ENCODE measurements around the gene IQCE.
"Not testable (repeated sequence)": the region's sequence is repeated elsewhere in the genome, so short reads cannot be mapped to it uniquely, and the experiment has no call there.

IQCE gene

DNA sequence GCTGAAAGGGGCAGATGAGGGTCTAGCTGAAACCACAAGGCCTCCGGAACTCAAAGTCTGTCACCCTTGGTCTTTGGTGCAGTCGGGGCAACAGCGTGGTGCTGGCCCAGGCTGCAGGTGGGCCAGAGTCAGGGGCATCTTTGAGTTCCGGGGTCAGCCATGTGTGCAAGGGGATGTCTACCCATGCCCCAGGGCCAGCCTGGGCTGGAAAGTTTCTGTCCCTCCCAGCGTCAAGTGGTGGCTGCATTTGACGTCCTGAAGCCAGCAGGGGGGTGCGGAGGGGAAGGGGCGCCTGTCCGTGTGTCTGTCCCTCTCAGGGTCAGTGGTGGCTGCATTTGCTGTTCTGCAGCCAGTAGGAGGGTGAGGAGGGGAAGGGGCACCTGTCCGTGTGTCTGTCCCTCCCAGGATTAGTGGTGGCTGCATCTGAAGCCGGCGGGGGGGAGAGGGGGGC lies 4.1 kb upstream of the IQCE start:
- DNase-seq (ENCODE audit: low read depth), result no peak

DNA sequence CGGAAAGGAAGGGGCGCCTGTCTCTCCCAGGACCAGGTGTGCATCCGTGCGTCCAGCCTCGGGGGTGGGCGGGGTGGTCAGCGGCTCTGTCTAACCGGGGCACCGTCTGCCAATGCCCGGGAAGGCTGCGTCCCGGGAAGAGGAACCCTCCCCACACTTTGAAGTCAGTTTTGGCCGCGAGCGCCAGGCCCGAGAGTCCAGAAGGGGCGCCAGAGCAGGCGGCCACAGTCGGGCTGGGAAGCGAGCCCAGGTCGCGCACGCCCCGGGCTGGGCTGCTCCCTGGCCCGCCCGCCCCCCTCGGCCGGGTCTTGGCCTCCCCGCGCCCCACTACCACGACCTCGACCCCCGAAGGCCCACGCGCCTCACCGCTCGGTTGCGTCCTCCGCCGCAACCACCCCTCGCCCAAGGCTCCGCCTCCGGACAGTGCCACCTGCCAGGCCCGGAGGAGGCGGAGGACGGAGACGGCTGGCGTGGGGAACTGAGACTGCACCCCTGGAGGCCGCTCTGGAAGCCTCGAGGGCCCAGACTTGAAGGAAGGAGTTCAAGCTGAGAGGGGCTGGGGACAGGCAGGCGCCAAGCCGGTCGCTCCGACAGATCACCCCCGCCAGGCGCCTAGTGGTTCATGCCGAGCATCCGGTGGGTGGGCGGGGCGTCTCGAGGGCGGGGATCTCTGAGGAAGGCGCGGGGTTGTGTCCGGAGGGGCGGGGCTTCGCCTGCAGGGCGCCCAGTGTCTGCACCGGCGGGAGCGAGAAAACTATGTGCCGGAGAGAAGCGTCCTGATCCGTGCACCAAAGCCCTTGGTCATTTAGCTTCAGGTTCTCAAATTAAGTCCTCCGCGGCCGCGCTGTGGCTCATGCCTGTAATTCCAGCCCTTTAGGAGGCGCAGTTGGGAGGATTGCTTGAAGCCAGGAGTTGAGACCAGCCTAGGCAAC lies 3.4 kb upstream of the IQCE start, which contains the start of gene BRAT1:
BRAT1 (minus strand) TSS at position 404 of the 932 bp plus-strand sequence. CDS start 1,093 bp downstream, outside the sequence.
- peak; percentile 78 for DNase-seq (ENCODE audit: low read depth)

DNA sequence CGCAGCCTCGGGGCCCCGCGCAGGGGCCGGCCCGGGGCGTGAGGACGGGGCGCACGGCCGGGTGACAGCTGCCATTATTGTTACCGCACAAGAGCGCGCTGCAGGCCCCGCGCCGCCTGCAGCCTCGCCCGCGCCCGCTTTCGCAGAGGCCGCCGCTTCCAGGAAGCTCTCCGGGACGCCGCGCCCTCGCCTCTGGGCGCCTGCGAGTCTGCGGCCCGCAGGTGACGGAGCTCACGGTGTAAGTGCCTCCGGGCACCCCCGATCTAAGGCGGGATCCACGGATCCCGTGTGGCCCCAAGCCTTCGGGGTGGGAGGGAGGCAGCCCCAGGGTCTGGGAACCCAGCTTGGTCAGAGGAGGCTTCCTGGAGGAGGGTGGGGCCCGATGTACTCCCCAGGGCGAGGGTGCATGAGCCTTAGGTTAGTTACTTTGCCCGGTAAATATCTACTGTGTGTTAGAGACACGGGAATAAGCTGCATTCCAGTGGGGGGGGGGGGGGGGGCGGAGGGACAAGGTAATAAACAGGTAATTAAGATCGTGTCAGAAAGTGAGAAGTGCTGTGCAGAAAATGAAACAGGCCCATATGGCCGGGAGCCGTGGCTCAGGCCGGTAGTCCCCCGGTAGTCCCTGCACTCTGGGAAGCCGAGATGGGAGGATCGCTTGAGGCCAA lies 638 bp downstream of the IQCE start:
- DNase-seq (ENCODE audit: low read depth), result no peak

DNA sequence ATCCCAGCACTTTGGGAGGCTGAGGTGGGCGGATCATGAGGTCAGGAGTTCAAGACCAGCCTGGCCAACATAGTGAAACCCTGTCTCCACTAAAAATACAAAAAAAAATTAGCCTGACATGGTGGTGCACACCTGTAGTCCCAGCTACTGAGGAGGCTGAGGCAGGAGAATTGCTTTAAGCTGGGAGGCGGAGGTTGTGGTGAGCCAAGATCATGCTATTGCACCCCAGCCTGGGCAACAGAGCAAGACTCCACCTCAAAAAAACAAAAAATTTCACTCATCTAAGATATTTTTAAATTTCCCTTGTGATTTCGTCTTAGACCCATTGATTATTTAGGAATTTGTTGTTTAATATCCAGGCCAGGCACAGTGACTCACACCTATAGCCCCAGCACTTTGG lies 5.2 kb downstream of the IQCE start:
- not testable (repeated sequence) for DNase-seq (ENCODE audit: low read depth)

DNA sequence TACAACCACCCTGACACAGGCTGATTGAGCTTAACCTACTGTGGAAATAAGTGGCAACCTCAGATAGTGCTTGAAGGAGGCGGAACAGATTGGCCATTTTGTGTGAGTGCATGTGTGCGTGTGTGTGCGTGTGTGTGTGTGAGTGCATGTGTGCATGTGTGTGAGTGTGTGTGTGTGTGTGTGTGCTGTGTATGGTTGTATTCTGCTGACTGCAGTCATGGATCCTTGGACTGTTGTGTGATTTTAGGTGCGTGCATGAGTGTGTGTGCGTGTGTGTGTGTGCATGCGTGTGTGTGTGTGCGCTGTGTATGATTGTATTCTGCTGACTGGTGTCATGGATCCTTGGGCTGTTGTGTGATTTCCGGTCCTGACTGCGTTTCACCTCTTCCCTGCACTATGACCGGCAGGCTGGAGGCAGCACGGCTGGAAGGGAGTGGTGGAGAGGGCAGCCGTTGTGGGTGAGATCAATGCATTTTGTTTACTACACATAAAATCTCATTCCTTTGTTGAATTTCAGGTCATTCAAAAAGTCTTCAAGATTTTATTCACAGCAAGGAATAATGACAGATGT lies 6.3 kb downstream of the IQCE start:
- DNase-seq (ENCODE audit: low read depth), result no peak

DNA sequence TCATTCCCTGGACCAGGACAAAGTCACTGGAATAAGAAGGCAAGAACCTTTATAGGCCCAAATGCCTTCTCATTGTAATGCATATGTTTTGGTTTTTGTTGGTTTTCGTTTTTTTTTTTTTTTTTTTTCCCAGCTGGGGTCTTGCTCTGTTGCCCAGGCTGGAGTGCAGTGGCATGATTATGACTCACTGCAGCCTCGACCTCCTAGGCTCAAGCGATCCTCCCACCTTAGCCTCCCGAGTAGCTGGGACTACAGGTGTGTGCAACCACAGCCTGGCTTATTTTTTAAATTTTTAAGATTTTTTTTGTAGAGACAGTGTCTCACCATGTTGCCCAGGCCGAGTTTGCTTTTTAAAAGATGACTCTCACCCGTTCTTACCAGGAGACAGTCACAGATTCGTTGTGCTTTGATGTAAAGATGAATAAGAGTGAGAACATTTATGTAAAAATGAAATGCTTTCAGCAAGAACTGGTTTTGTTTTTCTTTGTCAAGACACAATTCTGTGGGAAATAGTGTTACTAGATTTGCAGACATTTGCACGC lies 7.6 kb downstream of the IQCE start:
- DNase-seq (ENCODE audit: low read depth), result no peak

DNA sequence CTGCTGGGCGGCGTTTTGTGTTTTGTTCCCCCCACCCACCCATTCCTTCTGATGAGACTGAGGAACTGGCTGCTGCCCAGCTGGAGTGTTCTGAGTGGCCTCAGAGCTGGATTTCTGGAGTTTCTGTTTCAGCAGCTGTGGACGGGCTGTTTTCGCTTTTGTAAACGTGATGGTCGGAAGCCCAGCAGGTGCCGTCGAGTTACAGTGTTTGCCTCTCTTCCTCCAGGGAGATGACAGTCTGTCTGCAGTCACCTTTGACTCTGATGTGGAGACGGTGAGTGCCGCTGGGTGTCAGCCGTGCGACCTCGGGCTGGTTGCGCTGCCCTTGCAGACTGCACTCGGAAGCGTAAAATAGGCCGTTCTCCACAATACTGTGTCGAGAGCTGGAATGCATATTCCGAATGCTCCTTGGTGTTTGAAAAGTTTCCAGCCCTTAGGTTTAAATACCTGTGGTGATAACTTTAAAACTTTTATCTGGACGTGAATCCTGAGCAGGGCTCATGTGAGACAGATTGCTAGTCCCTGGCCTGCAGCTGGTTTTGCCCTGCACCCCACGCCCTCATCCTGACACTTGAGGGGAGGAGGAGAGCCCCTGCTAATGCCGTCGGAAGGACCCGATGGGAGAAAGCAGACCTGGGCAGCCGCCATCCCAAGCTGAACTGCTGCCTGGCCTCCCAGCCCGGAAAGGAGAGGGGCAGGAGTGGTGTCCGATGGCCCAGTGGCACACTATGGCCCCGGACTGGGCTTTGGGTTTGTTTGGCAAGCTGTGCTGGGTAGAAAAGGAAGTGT lies 8.3 kb downstream of the IQCE start:
- DNase-seq (ENCODE audit: low read depth), result no peak

DNA sequence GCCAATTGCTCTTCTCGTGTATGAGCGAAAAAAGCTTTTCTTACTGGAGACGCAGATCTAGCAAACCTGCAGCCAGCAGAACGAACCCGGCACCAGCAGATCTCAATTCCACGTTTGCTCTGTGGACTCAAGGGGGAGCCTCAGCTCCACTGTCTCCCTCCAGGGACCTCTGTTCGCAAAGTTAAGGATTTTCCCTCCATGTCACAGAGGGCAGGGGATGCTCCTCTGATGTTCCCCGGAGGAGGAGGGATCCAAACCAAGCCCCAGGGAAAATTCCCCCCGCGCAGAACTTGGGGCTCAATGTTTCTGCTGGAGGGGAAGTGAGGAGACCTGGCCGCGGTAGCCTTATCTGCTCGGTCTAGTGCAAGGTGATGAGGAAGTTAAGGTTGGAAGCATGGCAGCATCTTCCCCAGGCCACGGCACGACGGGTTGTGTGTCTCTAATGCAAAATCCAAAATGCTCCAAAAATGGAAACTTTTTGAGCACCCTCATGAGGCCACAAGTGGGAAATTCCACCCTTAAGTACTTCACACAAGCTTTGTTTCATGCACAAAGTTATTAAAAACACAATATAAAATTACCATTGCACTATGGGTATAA lies 9.0 kb downstream of the IQCE start:
- DNase-seq (ENCODE audit: low read depth), result no peak

DNA sequence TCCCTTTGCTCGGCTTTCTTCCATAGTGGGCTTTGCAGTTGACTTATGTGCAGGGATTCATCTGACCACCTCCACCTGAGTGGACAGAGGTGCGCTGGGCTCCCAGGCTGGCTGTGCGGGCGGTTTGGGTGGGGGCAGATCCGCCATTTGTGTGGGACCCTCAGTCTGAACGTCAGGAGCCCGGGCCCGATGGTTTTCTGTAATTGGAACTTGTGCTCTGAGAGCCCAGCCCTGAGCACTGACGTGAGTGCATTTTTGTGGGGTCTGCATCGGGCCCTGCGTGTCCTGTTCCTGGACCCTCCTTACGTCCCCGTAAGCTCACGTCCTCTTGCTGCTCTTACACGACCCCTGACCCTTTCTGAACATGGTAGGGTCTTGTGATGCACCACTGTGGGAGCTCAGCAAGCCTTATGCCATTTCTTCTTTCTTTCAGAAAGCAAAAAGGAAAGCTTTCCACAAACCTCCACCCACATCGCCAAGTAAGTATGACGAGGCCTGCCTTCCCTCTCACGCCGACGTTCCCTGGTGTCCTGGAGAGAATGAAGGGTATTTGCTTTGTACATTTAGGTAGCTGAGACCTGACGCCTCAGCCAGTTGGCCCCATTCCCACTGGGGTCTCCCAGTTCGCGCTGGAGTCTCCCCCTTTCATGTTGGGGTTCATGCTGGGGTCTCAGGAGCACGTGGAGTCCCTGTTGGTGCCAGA lies 9.9 kb downstream of the IQCE start:
- DNase-seq (ENCODE audit: low read depth), result no peak

DNA sequence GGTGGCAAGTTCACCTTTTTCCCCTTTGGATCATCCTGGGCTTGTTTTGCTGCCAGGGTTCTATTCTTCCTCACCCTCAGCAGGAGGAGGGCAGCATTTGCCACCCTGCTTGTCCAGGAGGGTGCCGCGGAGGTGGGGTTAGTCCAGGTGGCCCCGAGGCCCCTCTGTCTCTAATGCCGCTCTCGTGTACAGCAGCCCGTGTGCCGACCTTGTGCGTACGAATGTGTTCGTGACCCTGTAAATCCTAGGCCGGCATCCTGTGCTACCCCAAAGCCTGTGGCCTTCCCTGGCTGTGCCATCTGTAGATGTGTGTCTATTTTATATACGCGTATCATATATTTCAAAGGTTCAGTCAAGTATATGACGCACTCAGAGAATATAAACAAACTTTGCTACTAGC lies 10.6 kb downstream of the IQCE start:
- DNase-seq (ENCODE audit: low read depth), result no peak

DNA sequence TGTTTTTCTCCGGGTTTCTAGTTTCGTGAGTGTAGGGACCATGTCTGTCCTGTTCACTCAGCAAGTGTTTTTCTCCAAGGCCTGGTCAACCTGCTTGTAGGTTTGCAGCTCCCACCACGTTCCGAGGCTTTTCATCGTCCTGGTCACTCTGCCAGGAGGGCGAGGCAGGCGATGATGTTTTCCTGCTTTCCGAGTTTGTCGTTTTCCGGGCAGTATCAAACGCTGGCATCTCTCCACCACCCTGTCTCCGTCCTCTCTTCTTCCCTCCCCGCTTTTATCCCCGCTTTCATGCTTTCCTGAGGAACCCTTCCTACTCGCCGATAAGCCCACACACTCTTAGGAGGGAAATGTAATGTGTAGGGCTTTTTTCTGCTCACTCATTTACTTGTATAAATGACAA lies 11.2 kb downstream of the IQCE start:
- DNase-seq (ENCODE audit: low read depth), result no peak

DNA sequence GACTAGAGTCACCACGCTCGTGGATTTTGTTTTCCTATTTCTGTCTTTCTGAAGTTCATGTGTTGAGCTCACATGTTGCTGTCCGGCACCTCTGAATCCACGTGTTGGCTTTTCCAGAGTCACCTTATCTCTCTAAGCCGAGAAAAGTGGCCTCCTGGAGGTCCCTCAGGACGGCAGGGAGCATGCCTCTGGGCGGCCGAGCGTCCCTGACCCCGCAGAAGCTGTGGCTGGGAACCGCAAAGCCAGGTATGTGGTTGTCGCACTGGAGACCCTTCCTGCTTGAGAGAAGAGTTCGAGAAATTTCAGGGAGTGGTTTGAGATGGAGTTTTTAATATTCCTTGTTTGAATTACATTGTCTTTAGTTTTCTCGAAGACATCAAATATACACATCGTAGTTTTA lies 12.6 kb downstream of the IQCE start:
- DNase-seq (ENCODE audit: low read depth), result no peak

DNA sequence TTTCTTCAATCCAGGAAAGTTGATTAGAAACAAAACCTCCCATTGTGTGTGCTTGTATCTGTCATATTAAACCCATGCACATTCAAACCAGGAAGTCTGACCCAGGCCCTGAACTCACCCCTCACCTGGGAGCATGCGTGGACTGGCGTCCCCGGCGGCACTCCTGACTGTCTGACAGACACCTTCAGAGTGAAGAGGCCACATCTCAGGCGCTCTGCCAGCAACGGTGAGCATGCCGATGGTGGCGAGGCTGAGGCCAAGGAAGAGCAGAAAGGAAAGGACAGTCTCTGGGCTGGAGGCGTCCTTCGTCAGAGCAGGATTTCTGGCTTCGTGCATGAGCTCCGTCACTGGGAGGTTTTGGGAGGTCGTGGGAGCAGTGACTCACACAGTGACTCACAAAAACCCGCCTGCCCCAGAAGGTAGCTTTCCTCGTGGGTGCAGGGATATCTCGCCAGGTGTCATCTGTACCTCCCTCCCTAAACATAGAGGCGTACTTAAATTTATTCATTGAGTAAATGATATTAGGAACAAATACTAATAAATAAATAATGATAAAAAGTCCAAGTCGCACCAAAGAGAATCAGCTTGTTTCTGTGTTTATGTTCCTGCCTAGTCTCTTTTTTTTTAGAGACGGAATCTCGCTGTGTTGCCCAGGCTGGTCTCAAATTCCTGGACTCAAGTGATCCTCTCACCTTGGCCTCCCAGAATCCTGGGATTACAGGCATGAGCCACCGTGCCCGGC lies 13.5 kb downstream of the IQCE start:
- DNase-seq (ENCODE audit: low read depth), result no peak

DNA sequence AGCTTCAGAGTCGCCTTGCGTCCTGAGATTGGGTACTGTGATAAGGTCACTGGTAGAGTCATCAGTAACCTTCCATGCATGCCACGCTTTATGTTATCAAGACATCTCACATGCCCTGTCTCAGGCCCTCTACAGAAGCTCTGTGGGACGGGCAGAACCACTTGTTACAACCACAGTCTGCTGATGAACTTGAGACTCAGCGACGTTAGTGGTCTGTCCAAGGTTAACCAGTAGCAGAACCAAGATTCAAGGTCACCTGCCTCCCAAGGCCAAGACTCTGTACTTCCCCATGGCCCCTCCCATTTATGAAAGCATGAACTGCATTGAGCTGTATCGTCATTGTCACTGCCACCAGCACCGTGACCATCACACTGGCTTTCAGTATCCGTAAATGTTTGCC lies 15.0 kb downstream of the IQCE start:
- no peak for DNase-seq (ENCODE audit: low read depth)

DNA sequence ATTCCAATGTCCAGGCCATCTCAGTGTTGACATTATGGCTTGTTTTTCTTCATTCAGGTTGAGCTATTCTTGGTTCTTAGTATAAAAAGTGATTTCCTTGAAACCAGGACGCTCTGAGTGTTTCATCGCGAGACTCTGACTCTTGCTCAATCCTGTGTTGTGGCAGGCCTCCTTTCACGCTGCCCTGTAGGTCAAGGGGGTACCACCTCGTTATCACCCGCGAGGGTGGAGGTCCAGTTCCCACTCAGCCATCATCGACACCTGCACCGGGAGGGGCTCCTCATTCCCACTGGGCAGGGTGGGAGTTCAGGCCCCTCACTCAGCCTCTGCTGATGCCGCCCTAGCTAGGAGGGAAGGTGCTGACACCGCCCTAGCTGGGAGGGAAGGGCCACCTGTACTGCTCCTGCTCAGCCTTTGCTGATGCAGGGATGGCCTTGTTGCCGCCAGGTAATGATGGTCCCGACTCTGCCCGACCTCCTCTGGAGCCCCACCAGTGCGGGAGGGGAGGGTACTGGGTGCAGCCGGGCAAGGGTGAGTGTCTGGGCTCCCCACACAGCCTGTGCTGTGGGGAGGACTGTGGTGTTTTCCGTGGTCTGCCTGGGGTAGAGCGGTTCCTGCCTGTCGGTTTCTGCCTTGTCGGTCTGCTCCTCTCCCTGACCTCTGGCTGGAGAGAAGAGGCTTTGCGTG lies 16.4 kb downstream of the IQCE start:
- DNase-seq (ENCODE audit: low read depth), result no peak

DNA sequence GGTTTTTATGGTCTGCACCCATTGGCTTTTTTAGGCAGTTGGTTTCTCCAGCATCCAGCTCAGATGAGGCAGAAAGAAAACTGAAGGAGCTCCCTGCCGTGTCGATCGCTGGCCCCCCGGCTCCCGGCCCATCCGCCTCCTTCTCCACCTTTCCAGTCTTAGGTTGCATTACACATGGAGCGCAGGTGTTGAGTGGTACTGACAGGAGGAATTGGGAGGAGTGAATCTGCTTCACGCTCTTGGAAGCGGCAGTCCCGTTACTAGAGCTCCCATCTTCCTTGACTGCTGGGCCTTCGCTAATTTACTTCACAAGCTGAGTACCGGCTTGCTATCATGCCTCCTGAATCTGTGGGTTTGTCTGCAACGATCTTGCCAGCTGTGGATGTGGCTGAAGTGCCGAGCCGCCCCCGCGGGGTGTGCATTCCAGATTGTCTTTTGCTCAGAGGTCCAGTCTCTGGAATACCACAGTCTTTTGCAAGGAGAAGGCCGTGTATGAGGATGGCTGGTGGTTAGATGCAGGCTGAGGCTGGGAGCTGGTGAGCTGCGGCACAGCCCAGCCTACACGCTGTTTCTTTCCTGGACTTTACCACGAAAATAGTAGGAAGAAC lies 17.1 kb downstream of the IQCE start:
- no peak for DNase-seq (ENCODE audit: low read depth)

DNA sequence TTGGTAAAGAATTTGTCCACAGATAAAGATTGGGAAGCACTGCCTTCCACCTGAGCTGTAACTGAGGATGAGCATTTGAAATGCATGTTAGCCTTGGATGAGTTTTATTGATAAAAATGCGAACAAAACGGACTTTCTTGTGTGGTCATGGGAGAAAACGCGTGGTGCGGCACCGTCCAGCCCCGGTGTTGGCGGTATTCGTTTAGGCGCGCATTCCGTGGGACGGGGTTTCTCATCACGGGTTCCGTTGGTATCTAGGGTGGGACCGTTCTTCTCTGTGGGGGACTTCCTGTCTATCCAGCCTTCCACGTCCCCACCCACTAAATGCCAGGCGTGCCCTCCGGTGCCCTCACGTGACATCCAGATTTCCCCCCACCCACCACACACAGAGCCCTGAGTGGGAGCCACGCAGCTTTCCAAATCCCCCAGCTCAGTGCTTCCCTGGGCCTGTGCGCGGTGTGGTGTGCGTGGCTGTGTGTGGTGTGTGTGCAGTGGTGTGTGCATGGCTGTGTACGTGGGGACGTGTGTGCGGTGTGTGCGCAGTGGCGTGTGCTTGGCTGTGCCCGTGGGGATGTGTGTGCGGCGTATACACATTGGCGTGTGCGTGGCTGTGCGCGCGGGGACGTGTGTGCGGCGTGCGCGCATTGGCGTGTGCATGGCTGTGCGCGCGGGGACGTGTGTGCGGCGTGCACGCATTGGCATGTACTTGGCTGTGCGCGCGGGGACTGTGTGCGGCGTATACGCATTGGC lies 18.1 kb downstream of the IQCE start:
- no peak for DNase-seq (ENCODE audit: low read depth)

Measured in stromal cell of bone marrow (primary cell).